NB4 (cell line): ENCODE results near the gene CTU2.

Experiments
- CTCF ChIP-seq: IDR thresholded peaks from one replicate; pipeline ENCODE4 v1.5.1; 2012; ENCODE audit warnings: low read depth, low read length
- MYC ChIP-seq: IDR thresholded peaks from 2 replicates; pipeline ENCODE4 v1.6.1; 2011; ENCODE audit warnings: low read depth, low read length

- TF ChIP-seq CTCF, result no peak
- TF ChIP-seq MYC, result no peak
These were observed 24.6 kb downstream of the CTU2 start for GRCh38 chr16:88730632-88731607.
